Type B pancreatic cell (in vitro differentiated cells): ENCODE measurements around the gene PACS2. TPM values are rescaled to one million over a fixed set of nuclear protein-coding genes. Genes with fewer than 3 reads are reported as not detected.
A peak's percentile ranks its signal among the peaks of the same experiment; 100 is the strongest.

Source experiments
- DNase-seq: peaks from one replicate; pipeline ENCODE4 v3.0.0; 2021; ENCODE audit warnings: mixed read lengths; ENCODE audit not compliant: unreplicated experiment; ENCODE audit errors: extremely low spot score
- H3K27ac Mint-ChIP-seq: 2 replicates; pipeline ENCODE4 v1.8.0; 2021; ENCODE audit warnings: mild to moderate bottlenecking, mixed read lengths
- H3K27me3 Mint-ChIP-seq: 2 replicates; pipeline ENCODE4 v1.8.0; 2021; ENCODE audit warnings: mixed read lengths
- H3K36me3 Mint-ChIP-seq: 2 replicates; pipeline ENCODE4 v1.8.0; 2021; ENCODE audit warnings: mixed read lengths
- H3K4me1 Mint-ChIP-seq: one replicate; pipeline ENCODE4 v1.8.0; 2021; ENCODE audit warnings: mixed read lengths; ENCODE audit not compliant: unreplicated experiment
- H3K4me3 Mint-ChIP-seq: 2 replicates; pipeline ENCODE4 v1.8.0; 2021; ENCODE audit warnings: mild to moderate bottlenecking, mixed read lengths
- H3K9me3 Mint-ChIP-seq: 2 replicates; pipeline ENCODE4 v1.8.0; 2021; ENCODE audit warnings: mixed read lengths
- CTCF ChIP-seq: fragments of 200-600 bp; sonication (generic); conservative IDR thresholded peaks from 2 replicates; pipeline ENCODE4 v1.5.0; 2021; ENCODE audit warnings: antibody characterized with exemption, mild to moderate bottlenecking
- total RNA-seq: library from RNA; stranded (reverse); gene quantifications from 2 replicates; pipeline ENCODE4 v1.2.1, GENCODE V29; 2021; ENCODE audit warnings: low replicate concordance

Gene PACS2
- total RNA-seq, 1 donor from 2014 or later, result 101 TPM

DNA sequence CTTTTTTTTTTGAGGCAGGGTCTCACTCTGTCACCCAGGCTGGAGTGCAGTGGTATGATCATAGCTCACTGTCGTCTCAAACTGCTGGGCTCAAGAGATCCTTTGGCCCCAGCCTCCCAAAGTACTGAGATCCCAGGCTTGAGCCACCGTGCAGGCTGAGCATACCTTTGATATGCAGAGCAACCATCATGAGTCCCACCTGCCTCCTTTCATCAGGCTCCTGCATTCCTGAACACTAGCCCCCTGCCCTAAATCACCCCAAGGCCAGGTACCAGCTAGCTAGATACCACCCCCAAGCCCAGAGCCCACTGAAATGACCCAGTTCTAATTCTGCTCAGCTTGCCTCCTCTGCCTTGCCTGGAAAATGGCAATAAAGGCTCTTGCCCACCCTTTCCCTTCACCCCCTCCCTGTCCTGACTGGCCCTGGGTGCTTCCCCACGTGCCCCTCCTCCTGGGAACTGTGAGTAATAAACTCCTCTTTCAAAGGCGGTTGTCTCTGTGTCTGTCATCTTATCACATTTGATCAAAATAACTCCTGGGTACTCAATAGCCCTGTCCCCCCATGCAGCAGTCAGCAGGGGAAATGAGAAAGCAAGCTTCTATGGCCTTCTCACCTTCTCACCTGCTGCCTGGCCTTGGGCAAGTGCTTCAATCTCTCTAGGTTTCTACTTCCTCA is 7.4 kb upstream of the PACS2 start:
- Mint-ChIP-seq H3K27ac (no peak overlapping the region), H3K36me3 (no peaks in the 10 kb centered on the region), H3K27me3 (no peaks in the 10 kb centered on the region), H3K9me3 (no peaks in the 10 kb centered on the region), H3K4me1 (peaks cover 4% of the 10 kb centered on the region), H3K4me3 (no peak overlapping the region)
- TF ChIP-seq CTCF, result no peak
- no peak for DNase-seq

GRCh38 chr14:105309371-105309770 is 5.2 kb upstream of the PACS2 start:
- Mint-ChIP-seq H3K36me3 (no peaks in the 10 kb centered on the region), H3K9me3 (no peaks in the 10 kb centered on the region), H3K4me1 (peaks cover 4% of the 10 kb centered on the region), H3K27ac (no peak overlapping the region), H3K27me3 (no peaks in the 10 kb centered on the region), H3K4me3 (no peak overlapping the region)
- TF ChIP-seq CTCF, result no peak
- no peak for DNase-seq

- Mint-ChIP-seq H3K4me1 (peaks cover 8% of the 10 kb centered on the region), H3K36me3 (no peaks in the 10 kb centered on the region), H3K4me3 (no peak overlapping the region), H3K27me3 (no peaks in the 10 kb centered on the region), H3K9me3 (no peaks in the 10 kb centered on the region), H3K27ac (no peak overlapping the region)
- DNase-seq, result no peak
- TF ChIP-seq CTCF, result no peak
Measured at GRCh38 chr14:105311838-105312237, 2.7 kb upstream of the PACS2 start.

- H3K36me3 Mint-ChIP-seq, result no peaks in the 10 kb centered on the region
Measured at GRCh38 chr14:105312973-105313372, 1.6 kb upstream of the PACS2 start.

GRCh38 chr14:105313381-105314286 is 914 bp upstream of the PACS2 start:
- DNase-seq, result peak; percentile 69
- H3K4me3 Mint-ChIP-seq, result peak overlapping the region; percentile 92

More at GRCh38 chr14:105312973-105313372, 1.6 kb upstream of the PACS2 start:
- H3K9me3 Mint-ChIP-seq, result no peaks in the 10 kb centered on the region
- peak overlapping the region; percentile 92 for H3K4me3 Mint-ChIP-seq
- DNase-seq, result no peak
- no peaks in the 10 kb centered on the region for H3K27me3 Mint-ChIP-seq
- H3K4me1 Mint-ChIP-seq, result peaks cover 13% of the 10 kb centered on the region
- peak overlapping the region; percentile 90 for H3K27ac Mint-ChIP-seq
- TF ChIP-seq CTCF, result no peak

More at GRCh38 chr14:105313381-105314286, 914 bp upstream of the PACS2 start:
- Mint-ChIP-seq H3K4me1 (peaks cover 13% of the 10 kb centered on the region), H3K36me3 (no peaks in the 10 kb centered on the region), H3K27me3 (no peaks in the 10 kb centered on the region), H3K9me3 (no peaks in the 10 kb centered on the region), H3K27ac (peak overlapping the region; percentile 90)
- no peak for TF ChIP-seq CTCF
